K562 (cell line): ENCODE data around the gene ETFBKMT. TPM values are rescaled to one million over a fixed set of nuclear protein-coding genes. Genes with fewer than 3 reads are reported as not detected.

Experiments used
- BRF1 ChIP-seq: IDR thresholded peaks from 3 replicates; pipeline ENCODE4 v1.6.1; 2011; ENCODE audit warnings: borderline replicate concordance, mild to moderate bottlenecking; ENCODE audit not compliant: insufficient read length; ENCODE audit errors: extremely low read depth
- CHCHD3 ChIP-seq: fragments of 250-450 bp; sonication (Bioruptor Pico); IDR thresholded peaks from 2 replicates; pipeline ENCODE4 v2.1.2; 2022; ENCODE audit warnings: mild to moderate bottlenecking
- CREM ChIP-seq: IDR thresholded peaks from 2 replicates; pipeline ENCODE4 v1.6.1; 2014; ENCODE audit warnings: antibody characterized with exemption, low read depth
- FOXK1 ChIP-seq: sonication (generic); formaldehyde crosslinking; IDR thresholded peaks from 2 replicates; pipeline ENCODE4 v1.8.0; 2022; ENCODE audit warnings: missing genetic modification reagents, mild to moderate bottlenecking, borderline replicate concordance
- HDAC6 ChIP-seq: IDR thresholded peaks from 2 replicates; pipeline ENCODE4 v1.6.1; 2012; ENCODE audit warnings: low read depth, mild to moderate bottlenecking, control low read depth, inconsistent platforms, low read length, moderate library complexity
- HEY1 ChIP-seq: fragments of 250-450 bp; sonication (Bioruptor Pico); IDR thresholded peaks from 2 replicates; pipeline ENCODE4 v1.5.0; 2020; ENCODE audit warnings: mild to moderate bottlenecking, moderate library complexity, borderline replicate concordance
- L3MBTL2 ChIP-seq: fragments of 450-650 bp; IDR thresholded peaks from 2 replicates; pipeline ENCODE4 v1.6.1; 2016; ENCODE audit warnings: mild to moderate bottlenecking, moderate library complexity
- MCM3 ChIP-seq: fragments of 450-650 bp; IDR thresholded peaks from 2 replicates; pipeline ENCODE4 v1.6.1; 2016
- MTF1 ChIP-seq: fragments of 250-450 bp; sonication (Bioruptor Pico); IDR thresholded peaks from 2 replicates; pipeline ENCODE4 v1.9.0; 2021; ENCODE audit warnings: moderate library complexity, mild to moderate bottlenecking, inconsistent platforms, borderline replicate concordance
- OTX1 ChIP-seq: fragments of 450-650 bp; formaldehyde crosslinking; IDR thresholded peaks from 2 replicates; pipeline ENCODE4 v1.4.0; 2022; ENCODE audit warnings: mild to moderate bottlenecking
- TEAD1 ChIP-seq, 2 experiments: fragments of 450-650 bp in 1 of 2; sonication (generic) in 1 of 2; formaldehyde crosslinking; IDR thresholded peaks; 2 replicates each; pipeline versions ENCODE4 v1.4.0 to v1.8.0; 2020 to 2022; ENCODE audit warnings: mild to moderate bottlenecking in 2 of 2, missing genetic modification reagents in 1 of 2
- TFAM ChIP-seq: fragments of 250-450 bp; sonication (Bioruptor Pico); conservative IDR thresholded peaks from 2 replicates; pipeline ENCODE4 v1.5.0; 2021; ENCODE audit warnings: mild to moderate bottlenecking, moderate library complexity
- ZNF239 ChIP-seq: fragments of 250-450 bp; sonication (Bioruptor Pico); IDR thresholded peaks from 2 replicates; pipeline ENCODE4 v1.4.0; 2020; ENCODE audit warnings: mild to moderate bottlenecking
- ZNF696 ChIP-seq: fragments of 250-450 bp; sonication (Bioruptor Pico); conservative IDR thresholded peaks from 2 replicates; pipeline ENCODE4 v1.4.0; 2020; ENCODE audit warnings: mild to moderate bottlenecking, moderate library complexity
- ZNF75A ChIP-seq: fragments of 450-650 bp; formaldehyde crosslinking; IDR thresholded peaks from 2 replicates; pipeline ENCODE4 v1.4.0; 2020; ENCODE audit warnings: mild to moderate bottlenecking
- polyA plus RNA-seq, 8 experiments: library from polyadenylated mRNA; depleted of rRNA in 4 of 8; stranded (reverse) in 5 of 8; unstranded in 3 of 8; fragments of >200 nt; fragmentation: Nextera tagmentation in 2 of 8; fragmentation: Illumina TruSeq in 1 of 8; extraction: Ambion mirVana in 2 of 8; extraction: Trizol in 1 of 8; gene quantifications; 2 replicates each; pipeline versions ENCODE4 v1.2.1 to v1.2.3, GENCODE V29; 2011 to 2014; ENCODE audit warnings: inconsistent platforms in 1 of 8, missing spikeins in 1 of 8
- total RNA-seq, 7 experiments: library from RNA; depleted of rRNA in 6 of 7; stranded (reverse); fragments of >200 nt in 6 of 7; fragmentation: Illumina TruSeq in 2 of 7; extraction: Trizol in 2 of 7; gene quantifications; 2 replicates each; pipeline versions ENCODE4 v1.2.1 to v1.2.3, GENCODE V29; 2011 to 2021; ENCODE audit warnings: low replicate concordance in 1 of 7
- TF ChIP-seq, protein P1 (sequence below): fragments of 250-450 bp; sonication (Bioruptor Pico); IDR thresholded peaks from 2 replicates; pipeline ENCODE4 v1.8.0; 2021; ENCODE audit warnings: moderate library complexity, mild to moderate bottlenecking, inconsistent platforms
- TF ChIP-seq, protein P2 (sequence below): fragments of 250-450 bp; sonication (Bioruptor Pico); IDR thresholded peaks from 2 replicates; pipeline ENCODE4 v1.8.0; 2021; ENCODE audit warnings: moderate library complexity, mild to moderate bottlenecking, inconsistent platforms
- TF ChIP-seq, protein P3 (sequence below): fragments of 450-650 bp; IDR thresholded peaks from one replicate; pipeline ENCODE4 v1.6.1; 2018; ENCODE audit warnings: mild to moderate bottlenecking, moderate library complexity; ENCODE audit not compliant: partially characterized antibody
- TF ChIP-seq, protein P4 (sequence below): fragments of 250-450 bp; sonication (Bioruptor Pico); IDR thresholded peaks from 2 replicates; pipeline ENCODE4 v1.8.0; 2022; ENCODE audit warnings: moderate library complexity, mild to moderate bottlenecking, inconsistent platforms
- TF ChIP-seq, protein P5 (sequence below): fragments of 250-450 bp; sonication (Bioruptor Pico); IDR thresholded peaks from 2 replicates; pipeline ENCODE4 v1.5.0; 2021; ENCODE audit warnings: mild to moderate bottlenecking, moderate library complexity

Gene ETFBKMT
- total and polyA plus RNA-seq, 9 of the 15 experiments (the other 6 are each of a cell fraction or from before 2014, with no cell fraction given), result 0.18 to 1.7 (median 0.96) TPM

DNA sequence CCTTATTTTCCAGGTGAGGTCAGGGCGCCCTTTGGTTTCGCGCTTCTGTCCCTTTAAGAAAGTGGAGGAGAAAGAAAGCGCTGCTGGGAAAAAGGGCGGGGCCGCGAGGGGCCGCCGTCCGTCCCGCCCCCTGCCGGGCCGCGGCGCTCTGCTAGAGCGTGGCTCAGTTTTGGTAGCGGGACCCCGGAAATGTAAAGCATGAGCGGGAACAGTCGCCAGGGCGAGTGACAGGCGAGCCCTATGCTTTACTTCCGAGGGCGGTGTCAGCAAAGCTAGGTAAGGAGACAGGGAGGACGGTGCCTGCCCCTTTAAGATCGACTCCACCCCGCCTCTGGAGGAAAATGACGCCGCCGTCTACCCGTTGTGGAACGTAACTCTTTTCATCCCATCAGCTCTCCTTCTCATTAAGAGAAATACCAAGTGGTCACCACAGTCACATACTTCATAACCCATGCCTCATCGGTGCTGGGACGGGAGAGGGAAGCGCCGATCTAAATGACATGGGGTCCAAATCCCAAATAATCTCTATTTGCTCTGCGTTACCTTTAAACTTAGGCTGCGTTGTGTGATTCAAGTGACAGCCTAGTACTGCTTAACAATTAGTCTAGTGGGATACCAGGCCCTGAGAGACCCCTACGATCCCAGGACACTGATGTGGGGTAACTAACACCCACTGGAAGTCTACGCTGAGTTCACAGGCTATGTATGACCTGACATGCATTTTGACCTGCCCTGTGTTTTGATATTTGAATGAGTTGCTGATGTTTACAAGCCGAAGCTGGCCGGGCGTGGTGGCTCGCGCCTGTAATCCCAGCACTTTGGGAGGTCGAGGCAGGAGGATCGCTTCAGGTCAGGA, at the start of gene ETFBKMT (continued):
- TF ChIP-seq, protein P1, sequence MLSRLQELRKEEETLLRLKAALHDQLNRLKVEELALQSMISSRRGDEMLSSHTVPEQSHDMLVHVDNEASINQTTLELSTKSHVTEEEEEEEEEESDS (CRISPR knock-in tag), result no peak
- TF ChIP-seq ZNF239 (no peak), HEY1 (CRISPR knock-in tag) (no peak), ZNF696 (CRISPR knock-in tag) (no peak), OTX1 (no peak), CREM (peak; percentile 91), FOXK1 (CRISPR knock-in tag) (no peak), L3MBTL2 (peak; percentile 88), TFAM (CRISPR knock-in tag) (no peak), CHCHD3 (no peak), HDAC6 (no peak), TEAD1 (CRISPR knock-in tag; IDR thresholded peaks at IDR 0.05) (peak in 1 of 2 experiments; percentile 39; a peak in 1 of 4 replicates), BRF1 (no peak), MCM3 (no peak), ZNF75A (CRISPR knock-in tag) (no peak), MTF1 (CRISPR knock-in tag) (no peak)
- TF ChIP-seq, protein P2, sequence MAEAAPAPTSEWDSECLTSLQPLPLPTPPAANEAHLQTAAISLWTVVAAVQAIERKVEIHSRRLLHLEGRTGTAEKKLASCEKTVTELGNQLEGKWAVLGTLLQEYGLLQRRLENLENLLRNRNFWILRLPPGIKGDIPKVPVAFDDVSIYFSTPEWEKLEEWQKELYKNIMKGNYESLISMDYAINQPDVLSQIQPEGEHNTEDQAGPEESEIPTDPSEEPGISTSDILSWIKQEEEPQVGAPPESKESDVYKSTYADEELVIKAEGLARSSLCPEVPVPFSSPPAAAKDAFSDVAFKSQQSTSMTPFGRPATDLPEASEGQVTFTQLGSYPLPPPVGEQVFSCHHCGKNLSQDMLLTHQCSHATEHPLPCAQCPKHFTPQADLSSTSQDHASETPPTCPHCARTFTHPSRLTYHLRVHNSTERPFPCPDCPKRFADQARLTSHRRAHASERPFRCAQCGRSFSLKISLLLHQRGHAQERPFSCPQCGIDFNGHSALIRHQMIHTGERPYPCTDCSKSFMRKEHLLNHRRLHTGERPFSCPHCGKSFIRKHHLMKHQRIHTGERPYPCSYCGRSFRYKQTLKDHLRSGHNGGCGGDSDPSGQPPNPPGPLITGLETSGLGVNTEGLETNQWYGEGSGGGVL (CRISPR knock-in tag), result no peak
- TF ChIP-seq, protein P3, sequence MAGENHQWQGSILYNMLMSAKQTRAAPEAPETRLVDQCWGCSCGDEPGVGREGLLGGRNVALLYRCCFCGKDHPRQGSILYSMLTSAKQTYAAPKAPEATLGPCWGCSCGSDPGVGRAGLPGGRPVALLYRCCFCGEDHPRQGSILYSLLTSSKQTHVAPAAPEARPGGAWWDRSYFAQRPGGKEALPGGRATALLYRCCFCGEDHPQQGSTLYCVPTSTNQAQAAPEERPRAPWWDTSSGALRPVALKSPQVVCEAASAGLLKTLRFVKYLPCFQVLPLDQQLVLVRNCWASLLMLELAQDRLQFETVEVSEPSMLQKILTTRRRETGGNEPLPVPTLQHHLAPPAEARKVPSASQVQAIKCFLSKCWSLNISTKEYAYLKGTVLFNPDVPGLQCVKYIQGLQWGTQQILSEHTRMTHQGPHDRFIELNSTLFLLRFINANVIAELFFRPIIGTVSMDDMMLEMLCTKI, result no peak
- TF ChIP-seq, protein P4, sequence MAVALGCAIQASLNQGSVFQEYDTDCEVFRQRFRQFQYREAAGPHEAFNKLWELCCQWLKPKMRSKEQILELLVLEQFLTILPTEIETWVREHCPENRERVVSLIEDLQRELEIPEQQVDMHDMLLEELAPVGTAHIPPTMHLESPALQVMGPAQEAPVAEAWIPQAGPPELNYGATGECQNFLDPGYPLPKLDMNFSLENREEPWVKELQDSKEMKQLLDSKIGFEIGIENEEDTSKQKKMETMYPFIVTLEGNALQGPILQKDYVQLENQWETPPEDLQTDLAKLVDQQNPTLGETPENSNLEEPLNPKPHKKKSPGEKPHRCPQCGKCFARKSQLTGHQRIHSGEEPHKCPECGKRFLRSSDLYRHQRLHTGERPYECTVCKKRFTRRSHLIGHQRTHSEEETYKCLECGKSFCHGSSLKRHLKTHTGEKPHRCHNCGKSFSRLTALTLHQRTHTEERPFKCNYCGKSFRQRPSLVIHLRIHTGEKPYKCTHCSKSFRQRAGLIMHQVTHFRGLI (CRISPR knock-in tag), result no peak
- TF ChIP-seq, protein P5, sequence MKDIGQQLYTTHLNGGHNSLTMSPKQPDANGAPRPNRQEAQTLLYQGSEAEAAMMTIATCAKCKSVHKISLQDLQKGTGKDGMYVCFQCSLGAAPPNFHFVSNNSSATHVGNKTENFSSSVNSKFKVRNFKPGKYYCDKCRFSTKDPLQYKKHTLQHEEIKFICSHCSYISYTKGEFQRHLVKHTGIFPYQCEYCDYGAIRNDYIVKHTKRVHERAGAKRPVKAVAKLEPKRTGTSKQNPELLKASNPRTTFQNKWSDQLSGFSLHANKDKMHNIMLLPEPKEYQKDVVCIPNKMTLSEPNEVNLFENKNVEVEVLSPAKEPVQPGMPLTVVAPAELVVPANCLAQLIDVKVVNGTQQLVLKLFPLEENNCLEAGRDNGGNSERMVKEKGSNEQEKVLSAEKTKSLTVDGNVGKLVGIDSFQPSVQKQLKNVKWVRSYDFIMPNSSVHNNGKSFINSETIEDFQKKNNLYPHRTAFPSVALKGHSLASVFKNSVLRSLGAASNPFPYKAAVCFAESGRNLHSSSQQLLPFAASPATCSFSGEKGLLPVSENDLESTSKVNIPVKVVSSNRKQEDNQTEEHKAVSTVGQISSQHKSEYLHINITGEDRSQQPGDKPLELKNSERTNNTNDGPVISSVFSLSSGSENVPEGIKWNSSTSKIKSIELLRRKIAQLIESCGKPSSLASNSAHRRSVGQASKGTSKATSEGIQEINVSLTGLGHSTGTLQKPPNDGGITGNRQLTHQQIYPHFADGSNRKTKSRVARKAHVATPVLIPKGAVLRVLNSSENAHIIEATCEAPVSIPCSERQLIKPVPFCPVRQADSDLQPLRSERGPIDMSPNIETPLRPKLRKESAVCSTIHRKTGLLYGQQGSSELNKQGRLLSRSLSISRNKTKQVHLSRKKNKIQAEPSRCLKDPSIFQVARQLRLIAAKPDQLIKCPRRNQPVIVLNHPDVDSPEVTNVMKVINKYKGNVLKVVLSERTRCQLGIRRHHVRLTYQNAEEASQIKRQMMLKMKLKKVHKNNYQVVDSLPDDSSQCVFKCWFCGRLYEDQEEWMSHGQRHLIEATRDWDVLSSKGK (CRISPR knock-in tag), result no peak
